GM13977 (cell line): ENCODE measurements around the gene PIK3R2.

Experiments
- DNase-seq: peaks from one replicate; pipeline ENCODE4 v3.0.0; 2012; ENCODE audit warnings: low spot score
- CTCF ChIP-seq: IDR thresholded peaks from 2 replicates; pipeline ENCODE4 v1.5.1; 2012; ENCODE audit warnings: mild to moderate bottlenecking, control low read depth; ENCODE audit not compliant: insufficient read depth; ENCODE audit errors: extremely low read depth, missing control alignments
- in situ Hi-C: fragments of 300-500 bp; cut with MboI; formaldehyde crosslinking; loops from one replicate; pipeline ENCODE4 v1.12.0; 2022; ENCODE audit warnings: low sequenced_read_pairs, low pct_unique_long_range_greater_than_20kb, mixed read lengths, inconsistent platforms; ENCODE audit not compliant: unreplicated experiment

The PIK3R2 gene

GRCh38 chr19:18131841-18132596, 20.9 kb upstream of the PIK3R2 start:
- in situ Hi-C loops = no loop called here
- no peak for TF ChIP-seq CTCF
- DNase-seq = no peak

GRCh38 chr19:18135712-18136584, 17.0 kb upstream of the PIK3R2 start:
- DNase-seq = no peak
- TF ChIP-seq CTCF = no peak
- in situ Hi-C loops = no loop called here

GRCh38 chr19:18137242-18137641, 15.7 kb upstream of the PIK3R2 start:
- no peak for TF ChIP-seq CTCF
- in situ Hi-C loops = no loop called here
- DNase-seq = no peak

- no peak for DNase-seq
- no peak for TF ChIP-seq CTCF
- in situ Hi-C loops = no loop called here
Measured at GRCh38 chr19:18137657-18138339, 15.2 kb upstream of the PIK3R2 start.

GRCh38 chr19:18140473-18140872, 12.5 kb upstream of the PIK3R2 start:
- DNase-seq = no peak
- TF ChIP-seq CTCF = no peak
- in situ Hi-C loops = no loop called here

GRCh38 chr19:18141031-18141430, 11.9 kb upstream of the PIK3R2 start:
- no peak for DNase-seq
- in situ Hi-C loops = no loop called here
- TF ChIP-seq CTCF = no peak
